Mesenteric fat pad (tissue), 1 donor: ENCODE results near the gene NXN. TPM values are rescaled to one million over a fixed set of nuclear protein-coding genes. Genes with fewer than 3 reads are reported as not detected.
"Not testable (repeated sequence)": the region's sequence is repeated elsewhere in the genome, so short reads cannot be mapped to it uniquely, and the experiment has no call there.

ENCODE experiments used
- DNase-seq: peaks from one replicate; pipeline ENCODE4 v3.0.0-alpha.2; 2020; ENCODE audit warnings: low spot score
- total RNA-seq: library from RNA; stranded (reverse); fragmentation: NEBNext Ultra II Directional; extraction: Animal tissue kit (Norgen Biotek cat#: 25700); gene quantifications from one replicate; pipeline ENCODE4 v1.2.1, GENCODE V29; 2021
- donor health status: DM: yes; HTN: yes; CAD: no.

The NXN gene
- total RNA-seq, 1 donor from 2014 or later = 20.7 TPM

- not testable (repeated sequence) for DNase-seq
These were observed 143.9 kb downstream of the NXN start for GRCh38 chr17:835721-836120.

GRCh38 chr17:835263-835662 lies 144.3 kb downstream of the NXN start:
- DNase-seq = no peak

DNA sequence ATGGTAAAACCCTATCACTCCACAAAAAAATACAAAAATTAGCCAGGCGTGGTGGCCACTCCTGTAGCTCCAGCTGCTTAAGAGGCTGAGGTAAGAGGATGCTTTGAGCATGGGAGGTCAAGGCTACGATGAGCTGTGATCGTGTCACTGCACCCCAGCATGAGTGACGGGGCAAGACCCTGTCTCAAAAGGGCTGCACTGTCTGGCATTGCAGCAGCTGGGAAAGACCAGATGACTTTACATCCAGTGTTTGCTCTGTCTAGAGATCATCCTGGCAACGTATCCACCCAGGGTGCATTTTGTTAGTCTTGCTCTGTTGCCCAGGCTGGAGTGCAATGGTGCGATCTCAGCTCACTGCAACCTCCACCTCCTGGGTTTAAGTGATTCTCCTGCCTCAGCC lies 145.4 kb downstream of the NXN start:
- DNase-seq = no peak

DNA sequence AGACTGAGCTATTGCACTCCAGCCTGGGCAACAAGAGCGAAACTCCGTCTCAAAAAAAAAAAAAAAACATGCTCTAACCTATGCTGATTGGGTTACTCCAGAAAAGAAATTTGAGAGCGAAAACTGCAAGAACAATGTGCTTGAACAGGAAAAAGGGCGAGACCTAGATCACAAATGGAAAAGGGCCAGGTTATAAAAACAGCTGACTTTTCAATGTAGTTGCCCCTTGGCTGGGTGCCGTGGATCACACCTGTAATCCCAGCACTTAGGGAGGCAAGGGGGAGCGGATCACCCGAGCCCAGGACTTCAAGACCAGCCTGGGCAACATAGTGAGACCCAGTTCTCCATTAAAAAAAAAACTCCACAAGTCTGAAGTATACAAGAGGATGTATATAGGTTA lies 148.6 kb downstream of the NXN start:
- no peak for DNase-seq

- no peak for DNase-seq
These were observed 149.2 kb downstream of the NXN start for GRCh38 chr17:830381-830780.

- not testable (repeated sequence) for DNase-seq
These were observed 150.0 kb downstream of the NXN start for GRCh38 chr17:829614-830013.

DNA sequence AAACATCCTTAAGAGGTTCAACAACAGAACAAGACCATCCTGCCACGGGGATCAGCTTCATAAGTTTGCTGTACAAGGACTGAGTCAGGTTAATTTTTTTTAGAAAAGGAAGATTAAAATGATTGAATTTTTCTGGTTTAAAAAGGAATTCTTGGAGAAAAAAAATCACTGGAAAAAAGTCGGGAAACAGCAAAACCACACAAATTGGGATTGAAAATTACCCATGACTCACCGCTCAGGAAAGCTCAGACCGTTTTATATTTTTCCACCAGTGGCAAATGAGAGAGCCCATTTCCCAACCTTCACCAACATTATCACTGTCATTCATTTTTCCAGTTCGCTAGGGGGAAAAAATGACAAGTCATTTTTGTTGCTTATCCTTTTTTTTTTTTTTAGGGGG lies 150.8 kb downstream of the NXN start:
- DNase-seq = no peak

DNA sequence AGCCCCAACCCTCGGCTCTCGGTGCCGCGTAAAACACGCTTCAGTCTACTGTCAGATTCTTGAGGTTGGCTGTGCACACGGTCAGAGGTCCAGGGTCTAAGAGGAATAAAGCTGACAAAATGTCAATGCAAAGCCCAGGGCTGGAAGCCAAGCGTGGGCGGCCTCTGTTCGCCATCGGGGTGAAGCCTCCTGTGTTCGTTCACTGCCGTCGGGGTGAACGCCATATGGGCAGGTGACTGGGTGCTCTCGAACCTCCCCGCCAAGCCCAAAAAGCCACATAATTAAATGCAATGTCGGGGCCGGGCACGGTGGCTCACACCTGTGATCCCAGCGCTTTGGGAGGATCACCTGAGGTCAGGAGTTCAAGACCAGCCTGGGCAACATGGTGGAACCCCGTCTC lies 152.8 kb downstream of the NXN start:
- DNase-seq = no peak

GRCh38 chr17:825216-825615 lies 154.4 kb downstream of the NXN start:
- no peak for DNase-seq

DNA sequence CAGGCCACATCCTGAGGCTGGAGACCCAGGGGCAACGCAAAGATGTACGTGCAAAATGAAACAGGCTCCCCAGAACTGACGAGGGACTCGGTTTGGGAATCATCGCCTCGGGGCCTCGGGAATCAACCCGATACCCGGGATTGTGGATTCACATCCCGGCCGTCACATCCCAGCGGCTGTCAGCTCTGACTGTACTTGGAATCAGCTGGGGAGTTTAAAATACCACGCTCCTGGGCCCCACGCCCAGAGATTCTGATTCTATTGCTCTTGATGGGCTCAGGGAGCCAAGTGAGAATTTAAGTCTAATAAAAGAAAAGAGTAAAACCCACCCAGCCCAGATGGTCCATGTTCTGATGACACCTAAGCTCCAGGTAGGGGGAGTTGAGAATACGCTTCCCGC lies 155.2 kb downstream of the NXN start:
- DNase-seq = no peak

- no peak for DNase-seq
These were observed 156.1 kb downstream of the NXN start for GRCh38 chr17:823501-823902.

- DNase-seq = no peak
These were observed 160.3 kb downstream of the NXN start for GRCh38 chr17:819251-819650.

DNA sequence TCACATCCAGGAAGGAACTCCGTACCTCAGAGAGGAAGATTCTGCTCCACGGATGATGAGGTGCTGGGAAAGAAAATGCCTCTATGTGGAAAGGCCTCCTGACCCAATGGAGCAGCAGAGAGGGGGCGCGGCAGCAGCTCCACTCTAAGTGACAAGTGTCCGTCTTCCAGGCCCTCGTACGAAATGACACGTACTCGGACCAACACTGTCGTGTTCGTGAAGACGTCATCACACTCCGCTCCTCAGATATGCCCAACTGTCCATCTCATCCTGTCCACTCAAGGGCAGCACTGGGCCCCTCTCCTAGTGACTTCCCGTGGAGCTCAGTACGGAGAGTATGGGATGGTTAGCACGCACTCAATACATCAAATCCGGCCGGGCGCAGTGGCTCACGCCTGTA lies 165.2 kb downstream of the NXN start:
- DNase-seq = no peak

DNA sequence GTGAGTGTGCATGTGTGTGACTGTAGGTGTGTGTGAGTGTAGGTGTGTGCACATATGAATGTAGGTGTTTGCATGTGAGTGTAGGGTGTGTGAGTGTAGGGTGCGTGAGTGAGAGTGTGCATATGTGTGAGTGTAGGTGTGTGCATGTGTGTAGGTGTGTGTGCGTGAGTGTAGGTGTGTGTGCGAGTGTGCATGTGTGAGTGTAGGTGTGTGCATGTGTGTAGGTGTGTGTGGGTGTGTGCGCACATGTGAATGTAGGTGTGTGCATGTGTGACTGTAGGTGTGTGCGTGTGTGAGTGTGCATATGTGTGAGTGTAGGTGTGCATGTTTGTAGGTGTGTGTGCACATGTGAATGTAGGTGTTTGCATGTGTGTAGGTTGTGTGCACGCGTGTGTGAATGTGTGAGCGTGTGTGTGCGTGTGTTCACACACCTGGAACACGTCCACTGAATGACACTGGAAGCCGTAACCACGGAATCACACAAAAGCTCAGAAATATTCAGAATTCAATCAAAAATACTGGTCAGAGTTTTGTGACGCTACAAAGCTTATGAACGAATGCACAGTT lies 166.9 kb downstream of the NXN start:
- DNase-seq = no peak

GRCh38 chr17:811051-811784 lies 168.4 kb downstream of the NXN start:
- DNase-seq = no peak

DNA sequence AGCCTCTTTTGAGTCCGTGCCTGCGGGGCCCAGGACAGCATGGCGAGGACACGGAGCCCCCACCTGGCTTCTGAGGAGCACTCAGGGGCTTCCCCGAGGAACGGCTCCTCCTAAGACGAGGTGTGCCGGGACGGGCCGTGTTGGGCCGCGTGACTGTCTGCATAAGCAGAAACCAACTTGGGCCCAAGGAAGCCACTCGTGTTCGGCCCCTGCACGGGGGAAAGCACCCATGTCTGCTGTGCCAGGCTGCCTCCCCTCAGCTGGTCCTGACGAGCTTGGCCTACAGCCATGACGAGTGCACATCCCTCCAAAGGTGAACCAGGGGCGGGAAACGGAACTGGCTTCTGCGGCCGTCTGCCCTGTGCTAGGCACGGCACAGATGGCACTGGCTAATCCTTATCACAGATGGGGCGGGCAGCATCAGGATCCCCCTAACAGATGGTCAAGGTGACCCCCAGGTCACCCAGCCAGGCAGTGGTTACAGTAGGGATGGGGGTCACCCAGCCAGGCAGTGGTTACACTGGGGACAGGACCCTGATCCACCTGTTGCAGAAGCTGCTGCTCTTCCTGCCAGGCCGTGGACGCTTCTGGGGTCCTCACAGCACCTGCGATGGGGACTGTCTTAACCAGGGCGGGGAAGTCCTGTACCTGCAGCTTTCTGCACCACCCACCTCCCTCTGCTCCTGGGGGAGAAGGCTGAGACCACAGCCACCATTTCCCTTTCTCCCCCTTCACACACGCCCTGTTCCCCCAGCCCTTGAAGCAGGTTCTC lies 171.9 kb downstream of the NXN start:
- no peak for DNase-seq

- no peak for DNase-seq
These were observed 172.6 kb downstream of the NXN start for GRCh38 chr17:806781-807522.

GRCh38 chr17:806346-806745 lies 173.2 kb downstream of the NXN start:
- no peak for DNase-seq

- not testable (repeated sequence) for DNase-seq
These were observed 173.7 kb downstream of the NXN start for GRCh38 chr17:805886-806285.

DNA sequence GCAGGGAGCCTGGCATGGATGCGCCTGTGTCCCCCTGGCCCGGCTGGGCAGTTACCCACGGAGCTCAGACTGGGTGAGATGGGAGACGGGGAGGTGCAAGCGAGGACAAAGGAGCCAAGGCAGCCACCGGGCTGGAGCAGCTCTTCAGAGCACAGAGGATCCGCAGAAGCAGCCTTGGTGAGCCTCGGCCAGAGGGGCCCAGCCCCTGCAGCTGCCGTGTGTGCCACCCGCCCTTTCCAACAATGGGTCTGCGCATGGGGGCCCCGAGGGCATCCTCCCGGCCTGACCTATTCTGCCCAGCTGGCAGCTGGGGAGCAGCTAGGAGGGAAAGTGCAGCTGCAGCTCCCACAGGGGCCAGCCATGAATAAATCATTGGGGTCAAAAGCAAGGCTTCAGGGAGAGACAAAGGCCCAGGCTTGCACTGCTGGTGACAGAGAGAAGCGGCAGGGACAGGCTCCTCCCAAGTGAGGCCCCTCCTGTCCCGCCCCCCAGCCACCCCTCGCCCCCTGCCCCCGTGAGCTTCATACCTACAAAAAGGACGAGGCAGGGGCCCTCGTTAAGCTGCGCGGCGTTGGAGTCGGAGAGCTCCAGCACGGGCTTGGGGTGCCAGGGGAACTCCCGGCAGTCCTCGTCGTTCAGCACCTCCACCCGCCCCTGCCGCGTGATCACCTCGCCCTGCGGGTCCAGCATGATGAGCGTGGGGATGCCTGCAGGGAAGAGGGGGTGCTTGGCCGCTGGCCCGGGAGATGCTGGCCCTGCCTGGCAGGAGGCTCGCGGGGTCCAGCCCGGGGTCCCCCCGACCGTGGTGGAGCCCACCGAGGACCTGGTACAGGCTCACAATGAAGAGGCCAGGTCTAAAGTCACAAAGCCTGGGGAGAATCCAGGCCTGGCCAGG lies 174.8 kb downstream of the NXN start:
- no peak for DNase-seq
